Keratinocyte (primary cell): ENCODE results near the gene SCAPER. TPM values are rescaled to one million over a fixed set of nuclear protein-coding genes. Genes with fewer than 3 reads are reported as not detected.

Source experiments
- DNase-seq: peaks from one replicate; pipeline ENCODE4 v3.0.0-alpha.2; 2011; ENCODE audit warnings: low read depth, missing footprints, low spot score
- FAIRE-seq: peaks from 2 replicates; lab custom pipeline; 2011; peaks lifted over from hg19 to GRCh38; lab: Jason Lieb, UNC
- H2AFZ ChIP-seq: 2 replicates; pipeline ENCODE4 v1.6.0; 2012; ENCODE audit warnings: low read length, control low read depth, inconsistent platforms; ENCODE audit not compliant: control insufficient read depth
- H3K27ac ChIP-seq: 2 replicates; pipeline ENCODE4 v1.5.1; 2011; ENCODE audit warnings: low read length; ENCODE audit not compliant: control insufficient read depth, insufficient read depth
- H3K27me3 ChIP-seq: 3 replicates; pipeline ENCODE4 v1.6.0; 2011; ENCODE audit warnings: low read length; ENCODE audit not compliant: control insufficient read depth, insufficient read depth; ENCODE audit errors: extremely low read depth
- H3K36me3 ChIP-seq, 2 experiments: 2 replicates in 1 of 2; 3 replicates in 1 of 2; pipeline ENCODE4 v1.5.1; 2011; ENCODE audit warnings: low read length in 2 of 2, mild to moderate bottlenecking in 1 of 2; ENCODE audit not compliant: control insufficient read depth in 2 of 2, insufficient read depth in 2 of 2; ENCODE audit errors: extremely low read depth in 1 of 2
- H3K4me1 ChIP-seq: 3 replicates; pipeline ENCODE4 v1.5.1; 2011; ENCODE audit warnings: low read length; ENCODE audit not compliant: control insufficient read depth, insufficient read depth; ENCODE audit errors: extremely low read depth
- H3K4me2 ChIP-seq: 3 replicates; pipeline ENCODE4 v1.6.0; 2011; ENCODE audit warnings: low read depth, low read length; ENCODE audit not compliant: control insufficient read depth, insufficient read depth; ENCODE audit errors: extremely low read depth
- H3K4me3 ChIP-seq, 3 experiments: fragments of 200-600 bp in 1 of 3; sonication (generic) in 1 of 3; 2 replicates in 2 of 3; 3 replicates in 1 of 3; pipeline ENCODE4 v1.5.1; 2011 to 2016; ENCODE audit warnings: low read length in 3 of 3, mild to moderate bottlenecking in 3 of 3, control low read depth in 2 of 3, inconsistent platforms in 1 of 3, low read depth in 1 of 3, mixed read lengths in 1 of 3, mixed run types in 1 of 3, moderate library complexity in 1 of 3; ENCODE audit not compliant: control insufficient read depth in 2 of 3, insufficient read depth in 2 of 3; ENCODE audit errors: extremely low read depth in 1 of 3
- H3K79me2 ChIP-seq: 2 replicates; pipeline ENCODE4 v1.6.0; 2012; ENCODE audit warnings: low read length; ENCODE audit not compliant: control insufficient read depth, insufficient read depth
- H3K9ac ChIP-seq: 3 replicates; pipeline ENCODE4 v1.6.0; 2011; ENCODE audit warnings: low read length; ENCODE audit not compliant: control insufficient read depth, insufficient read depth; ENCODE audit errors: extremely low read depth
- H3K9me1 ChIP-seq: 3 replicates; pipeline ENCODE4 v1.6.0; 2011; ENCODE audit warnings: low read length; ENCODE audit not compliant: control insufficient read depth, insufficient read depth; ENCODE audit errors: extremely low read depth
- H3K9me3 ChIP-seq: 2 replicates; pipeline ENCODE4 v1.5.1; 2012; ENCODE audit warnings: low read depth, low read length; ENCODE audit not compliant: control insufficient read depth
- H4K20me1 ChIP-seq: 3 replicates; pipeline ENCODE4 v1.6.0; 2011; ENCODE audit warnings: low read length; ENCODE audit not compliant: control insufficient read depth, insufficient read depth; ENCODE audit errors: extremely low read depth
- EZH2 ChIP-seq: IDR thresholded peaks from one replicate; pipeline ENCODE4 v1.6.1; 2012; ENCODE audit warnings: inconsistent platforms, mild to moderate bottlenecking, low read length, moderate library complexity
- dilution Hi-C: fragments of 300-500 bp; cut with MboI; formaldehyde crosslinking; loops from one replicate; pipeline ENCODE4 v1.7.0; 2020; ENCODE audit warnings: low sequenced_read_pairs; ENCODE audit not compliant: extremely low pct_ligation_motif_present
- polyA plus RNA-seq, 5 experiments: library from polyadenylated mRNA; depleted of rRNA in 3 of 5; stranded (reverse) in 3 of 5; stranded (forward) in 1 of 5; unstranded in 1 of 5; fragments of >200 nt; gene quantifications; 1 replicate in 1 of 5; 2 replicates in 3 of 5; 3 replicates in 1 of 5; pipeline versions ENCODE4 v1.2.1 to v1.2.3, GENCODE V29; 2011 to 2012; ENCODE audit warnings: missing spikeins in 2 of 5, low read depth in 1 of 5, low replicate concordance in 1 of 5
- TF ChIP-seq, protein P1 (sequence below), 3 experiments: IDR thresholded peaks in 1 of 3; conservative IDR thresholded peaks in 1 of 3; optimal IDR thresholded peaks in 1 of 3; 2 replicates in 2 of 3; 3 replicates in 1 of 3; pipeline versions ENCODE3 to v1.5.1; 2011; ENCODE audit warnings: low read length in 3 of 3, mild to moderate bottlenecking in 3 of 3, moderate library complexity in 2 of 3, control low read depth in 1 of 3, inconsistent platforms in 1 of 3; ENCODE audit not compliant: insufficient read depth in 2 of 3; ENCODE audit errors: extremely low read depth in 1 of 3

Gene SCAPER
- polyA plus RNA-seq, 1 donor (not counting 4 experiments of a cell fraction or from before 2014, with no cell fraction given): 5.2 TPM

DNA sequence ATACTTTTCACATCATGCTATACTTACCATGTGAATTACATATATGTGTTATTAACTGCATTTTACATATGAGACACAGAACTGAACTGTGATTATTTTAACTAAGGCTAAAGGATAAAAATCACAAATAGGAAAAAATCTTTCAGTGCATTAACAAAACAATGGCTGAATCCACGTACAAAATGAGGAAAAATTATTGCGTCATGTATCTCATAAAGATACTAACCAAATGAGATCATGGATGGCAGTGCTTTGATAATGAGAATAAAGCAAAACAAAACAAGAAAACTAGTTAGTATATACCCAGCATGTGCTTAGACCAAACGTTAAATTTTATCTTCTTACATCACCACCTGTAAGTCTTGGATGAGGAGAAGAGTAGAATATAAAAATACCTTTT lies 66.0 kb downstream of the SCAPER start:
- H3K4me2 ChIP-seq: no peak overlapping the region
- H3K9me3 ChIP-seq: no peaks in the 10 kb centered on the region
- no peaks in the 10 kb centered on the region for H3K27me3 ChIP-seq
- H2AFZ ChIP-seq: no peak overlapping the region
- H3K9ac ChIP-seq: no peak overlapping the region
- H4K20me1 ChIP-seq: no peaks in the 10 kb centered on the region
- H3K27ac ChIP-seq: no peak overlapping the region
- TF ChIP-seq, protein P1, sequence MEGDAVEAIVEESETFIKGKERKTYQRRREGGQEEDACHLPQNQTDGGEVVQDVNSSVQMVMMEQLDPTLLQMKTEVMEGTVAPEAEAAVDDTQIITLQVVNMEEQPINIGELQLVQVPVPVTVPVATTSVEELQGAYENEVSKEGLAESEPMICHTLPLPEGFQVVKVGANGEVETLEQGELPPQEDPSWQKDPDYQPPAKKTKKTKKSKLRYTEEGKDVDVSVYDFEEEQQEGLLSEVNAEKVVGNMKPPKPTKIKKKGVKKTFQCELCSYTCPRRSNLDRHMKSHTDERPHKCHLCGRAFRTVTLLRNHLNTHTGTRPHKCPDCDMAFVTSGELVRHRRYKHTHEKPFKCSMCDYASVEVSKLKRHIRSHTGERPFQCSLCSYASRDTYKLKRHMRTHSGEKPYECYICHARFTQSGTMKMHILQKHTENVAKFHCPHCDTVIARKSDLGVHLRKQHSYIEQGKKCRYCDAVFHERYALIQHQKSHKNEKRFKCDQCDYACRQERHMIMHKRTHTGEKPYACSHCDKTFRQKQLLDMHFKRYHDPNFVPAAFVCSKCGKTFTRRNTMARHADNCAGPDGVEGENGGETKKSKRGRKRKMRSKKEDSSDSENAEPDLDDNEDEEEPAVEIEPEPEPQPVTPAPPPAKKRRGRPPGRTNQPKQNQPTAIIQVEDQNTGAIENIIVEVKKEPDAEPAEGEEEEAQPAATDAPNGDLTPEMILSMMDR (optimal IDR thresholded peaks at IDR 0.05 in 1 of 3, IDR thresholded peaks at IDR 0.05 in 1 of 3, conservative IDR thresholded peaks at IDR 0.05 in 1 of 3; ENCODE audit: extremely low read depth in 1 of 3, insufficient read depth in 2 of 3, low read length in 3 of 3): no peak
- no peak for TF ChIP-seq EZH2
- no peak for FAIRE-seq
- dilution Hi-C loops: no loop called here
- H3K9me1 ChIP-seq: no peaks in the 10 kb centered on the region
- DNase-seq: no peak
- no peaks in the 10 kb centered on the region for H3K36me3 ChIP-seq
- no peaks in the 10 kb centered on the region for H3K79me2 ChIP-seq
- H3K4me3 ChIP-seq: no peak overlapping the region
- no peaks in the 10 kb centered on the region for H3K4me1 ChIP-seq

DNA sequence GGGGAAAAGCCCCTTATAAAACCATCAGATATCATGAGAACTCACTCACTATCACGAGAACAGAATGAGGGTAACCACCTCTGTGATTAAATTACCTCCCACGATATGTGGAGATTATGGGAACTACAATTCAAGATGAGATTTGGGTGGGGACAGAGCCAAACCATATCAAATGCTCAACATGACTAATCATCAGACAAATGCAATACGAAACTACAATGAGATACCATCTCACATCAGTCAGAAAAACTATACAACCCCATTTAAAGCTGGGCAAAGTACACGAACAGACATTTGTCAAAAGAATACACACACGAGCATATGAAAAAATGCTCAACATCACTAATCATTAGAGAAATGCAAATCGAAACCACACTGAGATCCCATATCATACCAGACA lies 67.7 kb downstream of the SCAPER start:
- no peak overlapping the region for H3K4me2 ChIP-seq
- FAIRE-seq (no peak), DNase-seq (no peak)
- H2AFZ ChIP-seq: no peak overlapping the region
- dilution Hi-C loops: no loop called here
- TF ChIP-seq EZH2: no peak
- TF ChIP-seq, protein P1 (optimal IDR thresholded peaks at IDR 0.05 in 1 of 3, IDR thresholded peaks at IDR 0.05 in 1 of 3, conservative IDR thresholded peaks at IDR 0.05 in 1 of 3; ENCODE audit: extremely low read depth in 1 of 3, insufficient read depth in 2 of 3, low read length in 3 of 3): no peak
- no peaks in the 10 kb centered on the region for H3K4me1 ChIP-seq
- no peak overlapping the region for H3K27ac ChIP-seq
- H3K36me3 ChIP-seq: no peaks in the 10 kb centered on the region
- no peak overlapping the region for H3K9ac ChIP-seq
- no peaks in the 10 kb centered on the region for H3K9me1 ChIP-seq
- no peaks in the 10 kb centered on the region for H4K20me1 ChIP-seq
- no peaks in the 10 kb centered on the region for H3K79me2 ChIP-seq
- no peaks in the 10 kb centered on the region for H3K9me3 ChIP-seq
- H3K4me3 ChIP-seq: no peak overlapping the region
- H3K27me3 ChIP-seq: no peaks in the 10 kb centered on the region
